ENCODE measurements around the gene MKLN1.
"Not testable (repeated sequence)": the region's sequence is repeated elsewhere in the genome, so short reads cannot be mapped to it uniquely, and the experiment has no call there.

The MKLN1 gene

DNA sequence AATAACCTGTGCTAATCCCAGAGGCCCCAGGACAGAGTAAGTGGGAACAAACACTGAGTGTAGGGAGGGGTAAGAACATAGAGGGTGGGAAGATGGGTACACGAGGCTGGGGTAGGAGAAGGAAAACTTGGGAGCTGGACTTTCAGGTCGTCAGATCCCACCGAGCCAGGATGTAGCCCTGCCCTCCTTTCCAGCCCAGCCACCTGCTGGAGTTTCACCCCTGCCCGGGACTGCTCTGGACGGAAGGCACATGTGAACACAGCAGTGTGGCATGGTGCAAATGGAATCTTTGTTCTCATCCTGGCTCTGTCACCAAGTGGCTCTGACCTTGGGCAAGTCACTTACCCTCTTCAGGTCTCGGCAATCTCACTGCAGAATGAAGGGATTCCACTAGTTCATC is 176.0 kb downstream of the MKLN1 start:
- no peak for DNase-seq

DNA sequence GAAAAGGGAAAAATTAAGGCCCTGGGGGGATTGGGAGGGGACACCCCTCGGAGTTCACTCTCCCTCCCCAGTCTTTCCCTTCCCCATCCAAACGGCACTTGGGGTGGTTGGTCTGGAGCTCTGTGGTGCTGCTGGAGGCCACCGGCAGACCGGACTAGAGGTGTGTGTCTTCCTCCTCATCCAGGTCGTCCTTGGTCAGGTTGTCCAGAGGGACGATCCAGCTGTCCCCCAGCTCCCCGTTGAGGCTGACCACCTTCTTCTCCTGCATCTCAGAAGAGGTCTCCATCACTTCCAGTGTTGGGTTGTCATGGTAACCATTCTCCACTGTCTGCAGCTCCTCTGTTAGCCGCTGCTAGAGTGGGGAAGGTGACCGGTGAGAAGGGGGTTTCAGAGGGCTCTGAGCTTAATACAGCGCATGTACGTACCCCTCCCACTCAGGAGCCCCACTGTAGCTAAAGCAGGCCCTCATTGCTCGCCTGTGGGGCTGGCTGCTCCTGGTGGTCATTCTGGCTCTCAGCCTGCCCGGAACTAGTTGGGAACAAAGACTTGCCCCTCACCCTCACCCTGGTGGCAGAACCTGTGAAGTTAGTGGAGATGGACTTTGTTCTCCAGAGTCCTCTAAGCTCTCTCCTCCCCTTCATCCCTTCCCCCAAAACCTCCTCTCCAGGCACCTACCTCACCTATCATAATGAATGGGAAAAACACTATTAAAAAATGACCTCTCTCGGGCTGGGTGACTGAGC is 176.7 kb downstream of the MKLN1 start:
- DNase-seq: no peak

DNA sequence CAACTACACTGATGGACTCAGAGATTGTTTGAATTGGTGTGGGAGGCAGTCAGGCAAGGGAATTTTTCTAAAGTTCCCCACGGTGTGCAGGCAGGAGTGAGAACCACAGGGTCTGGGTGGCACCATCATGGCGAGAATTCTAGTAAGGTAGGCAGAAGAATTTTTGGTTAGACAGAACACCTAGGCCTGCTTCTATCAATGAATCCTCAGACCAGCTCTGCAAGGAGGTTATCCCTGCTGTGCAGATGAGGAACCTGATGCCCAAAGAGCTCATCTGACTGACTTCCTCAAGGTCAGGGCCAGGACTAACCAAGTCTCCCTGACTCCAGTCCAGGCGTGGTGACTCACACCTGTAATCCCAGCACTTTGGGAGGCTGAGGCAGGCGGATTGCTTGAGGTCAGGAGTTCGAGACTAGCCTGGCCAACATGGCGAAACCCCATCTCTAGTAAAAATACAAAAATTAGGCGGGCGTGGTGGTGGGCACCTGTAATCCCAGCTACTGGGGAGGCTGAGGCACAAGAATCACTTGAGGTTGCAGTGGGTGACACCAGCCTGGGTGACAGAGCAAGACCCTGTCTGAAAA is 177.5 kb downstream of the MKLN1 start:
- DNase-seq: not testable (repeated sequence)

DNA sequence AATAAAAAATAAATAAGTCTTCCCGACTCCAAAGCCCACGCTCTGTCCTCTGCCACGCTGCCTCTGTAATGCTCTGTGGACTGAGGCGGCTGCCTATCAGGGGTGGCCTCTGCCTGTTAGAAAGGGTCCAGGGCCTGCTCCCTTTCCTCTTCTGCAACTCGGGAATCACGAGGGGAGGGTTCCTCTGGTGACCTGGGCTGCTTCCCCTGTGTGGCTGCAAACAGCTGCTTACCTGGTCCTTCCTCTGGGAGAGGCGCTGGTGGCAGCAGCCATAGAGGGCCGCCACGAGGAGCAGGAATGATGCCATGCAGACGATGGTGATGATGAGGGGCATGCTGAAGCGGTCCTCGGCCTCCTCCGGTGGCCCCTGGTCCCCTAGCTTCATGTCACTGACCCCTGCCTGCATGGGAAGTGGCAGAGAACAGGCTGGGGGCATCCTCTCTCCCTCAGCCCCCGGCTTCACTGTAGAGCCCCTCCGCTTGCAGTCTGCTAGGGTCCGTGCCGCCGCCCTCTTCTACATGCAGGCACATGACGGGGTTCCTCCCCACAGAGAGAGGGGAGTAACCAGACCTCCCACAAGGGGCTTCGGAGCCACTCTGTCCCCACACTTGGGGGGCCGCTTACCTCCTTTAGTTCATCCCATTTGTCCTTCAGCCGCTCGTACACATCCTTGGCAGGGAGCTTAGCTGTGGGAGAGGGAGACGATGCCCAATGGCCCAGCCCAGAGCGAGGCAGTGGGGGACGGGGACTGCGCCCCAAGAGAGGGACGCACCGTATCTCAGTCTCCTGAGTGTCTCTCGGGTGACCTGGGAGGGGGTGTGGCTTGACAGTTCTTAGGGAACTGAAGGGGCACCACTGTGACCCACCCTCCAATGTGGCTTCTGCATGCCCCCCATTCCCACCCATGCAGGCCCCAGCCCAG is 178.2 kb downstream of the MKLN1 start:
- DNase-seq: no peak

DNA sequence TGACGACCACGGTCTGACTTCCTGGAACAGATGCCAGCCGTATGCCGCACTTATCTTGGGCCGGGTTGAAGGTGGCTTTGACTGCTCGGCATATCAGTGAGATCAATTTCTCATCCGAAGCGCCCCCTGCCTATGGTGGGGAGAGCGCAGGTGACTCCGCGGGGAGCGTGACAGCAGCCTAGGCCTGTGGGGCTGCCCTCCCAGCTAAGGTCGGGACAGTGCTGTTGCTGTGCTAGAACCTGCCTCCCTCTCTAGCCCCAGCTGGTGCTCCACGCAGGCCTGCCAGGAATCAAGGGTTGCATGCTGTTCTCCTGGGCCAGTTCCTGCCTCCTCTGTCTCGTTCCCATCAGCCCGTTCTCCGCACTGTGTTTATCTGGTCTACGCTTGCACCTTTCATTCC is 178.9 kb downstream of the MKLN1 start:
- no peak for DNase-seq

DNA sequence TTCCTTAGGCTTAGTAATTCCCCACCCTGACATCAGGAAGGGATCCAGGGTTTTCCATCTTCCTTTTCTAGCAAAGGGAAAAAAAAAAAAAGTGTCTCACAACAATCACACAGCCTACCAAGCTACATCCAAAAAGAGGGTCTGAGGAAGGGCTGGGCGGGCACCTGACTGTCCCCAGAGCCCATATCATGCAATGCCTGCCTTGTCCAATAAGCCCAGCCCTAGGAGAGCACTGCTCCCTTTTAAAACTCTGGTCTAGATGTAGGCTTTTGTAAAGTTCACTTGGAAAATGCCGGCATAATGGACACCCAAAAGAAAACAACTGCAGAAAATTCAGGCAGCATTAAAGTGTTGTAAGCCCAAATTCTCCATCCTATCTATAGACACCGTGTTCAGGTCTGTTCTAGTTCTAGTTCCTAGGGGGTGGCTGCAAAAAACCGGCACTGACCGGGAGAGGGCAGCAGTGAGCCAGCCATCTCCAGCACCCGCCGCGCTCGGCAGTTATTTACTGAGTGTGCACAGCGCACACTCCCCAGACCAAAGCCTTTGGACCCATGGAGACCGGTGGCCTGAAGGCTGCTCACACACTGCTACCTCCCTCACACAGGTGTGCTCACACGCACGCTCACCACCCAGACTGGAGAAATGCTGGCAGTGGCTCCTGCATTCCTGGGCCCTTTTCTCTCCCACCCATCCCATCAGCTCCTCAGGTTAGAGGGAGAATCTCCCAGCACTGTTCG is 180.1 kb downstream of the MKLN1 start:
- DNase-seq: peak; percentile 61

DNA sequence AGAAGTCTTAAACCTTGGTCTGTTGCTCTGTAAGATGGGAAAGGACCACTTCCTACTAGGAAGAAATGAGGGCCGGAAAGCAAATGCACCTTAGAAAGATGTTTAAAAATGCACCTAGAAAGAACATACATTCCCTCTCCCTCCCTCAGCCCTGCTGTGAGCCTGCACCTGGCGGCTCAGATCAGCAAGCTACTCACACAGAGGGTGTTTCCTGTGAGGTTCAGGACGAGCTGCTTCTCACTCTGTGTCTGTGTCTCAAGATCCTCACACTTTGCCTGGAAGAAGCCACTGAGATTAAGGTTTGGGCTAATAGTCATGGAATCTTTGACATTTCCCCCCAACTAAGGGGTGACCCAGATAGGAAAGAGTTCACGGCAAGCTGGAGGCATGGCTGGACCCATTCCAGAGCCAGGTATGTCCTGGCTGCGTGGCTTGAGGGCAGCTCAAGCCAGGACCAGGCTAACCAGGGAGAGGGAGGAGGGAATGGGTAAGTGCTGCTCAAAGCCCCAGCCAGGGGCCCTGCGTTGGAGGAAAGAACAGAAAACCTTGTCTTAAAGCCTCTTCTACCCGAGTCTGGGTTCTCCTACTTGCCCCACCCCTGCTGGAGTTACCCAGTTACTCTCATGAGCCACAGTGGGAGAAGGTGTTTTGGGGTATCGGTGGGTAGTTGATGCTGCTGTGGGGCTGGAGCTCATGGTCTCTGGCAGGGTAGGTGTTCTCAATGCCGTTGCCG is 181.2 kb downstream of the MKLN1 start:
- no peak for DNase-seq

DNA sequence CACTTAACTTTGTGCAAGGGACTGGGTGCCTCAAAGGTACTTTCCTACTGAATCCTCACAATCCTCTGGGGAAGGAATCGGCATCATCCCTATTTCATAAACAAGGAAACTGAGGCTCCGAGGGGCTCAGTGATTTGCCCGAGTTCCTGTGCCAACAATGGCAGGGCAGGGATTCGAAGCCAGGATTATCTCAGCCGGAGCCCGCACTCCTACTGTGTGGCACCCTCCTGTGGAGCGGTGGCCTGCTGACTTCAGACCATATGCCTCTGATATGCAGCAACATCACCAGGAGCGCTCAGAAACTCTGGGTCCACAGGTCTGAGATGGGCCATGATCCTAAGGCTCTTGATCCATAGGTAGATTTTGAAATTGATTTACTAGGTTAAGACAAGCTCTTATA is 182.1 kb downstream of the MKLN1 start:
- DNase-seq: no peak

DNA sequence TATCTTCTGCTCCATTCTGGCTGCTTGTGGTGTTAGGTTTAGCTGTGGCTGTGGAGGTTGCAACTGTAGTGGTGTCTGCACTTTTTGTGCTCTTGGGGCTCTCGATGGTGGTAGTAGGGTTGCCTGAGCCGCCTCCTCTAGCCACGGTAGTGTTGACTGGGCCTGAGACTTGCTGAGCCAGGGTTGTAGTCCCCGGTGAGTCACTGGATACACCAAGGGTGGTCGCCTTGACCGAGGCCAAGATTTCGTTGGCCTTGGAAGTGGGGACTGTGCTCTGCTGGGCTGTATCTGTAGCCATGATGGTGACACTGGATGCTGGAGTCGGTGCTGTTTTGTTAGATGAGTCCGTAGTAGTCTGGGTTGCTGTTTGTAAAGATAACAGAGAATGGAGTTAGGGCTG is 183.4 kb downstream of the MKLN1 start:
- DNase-seq: no peak

DNA sequence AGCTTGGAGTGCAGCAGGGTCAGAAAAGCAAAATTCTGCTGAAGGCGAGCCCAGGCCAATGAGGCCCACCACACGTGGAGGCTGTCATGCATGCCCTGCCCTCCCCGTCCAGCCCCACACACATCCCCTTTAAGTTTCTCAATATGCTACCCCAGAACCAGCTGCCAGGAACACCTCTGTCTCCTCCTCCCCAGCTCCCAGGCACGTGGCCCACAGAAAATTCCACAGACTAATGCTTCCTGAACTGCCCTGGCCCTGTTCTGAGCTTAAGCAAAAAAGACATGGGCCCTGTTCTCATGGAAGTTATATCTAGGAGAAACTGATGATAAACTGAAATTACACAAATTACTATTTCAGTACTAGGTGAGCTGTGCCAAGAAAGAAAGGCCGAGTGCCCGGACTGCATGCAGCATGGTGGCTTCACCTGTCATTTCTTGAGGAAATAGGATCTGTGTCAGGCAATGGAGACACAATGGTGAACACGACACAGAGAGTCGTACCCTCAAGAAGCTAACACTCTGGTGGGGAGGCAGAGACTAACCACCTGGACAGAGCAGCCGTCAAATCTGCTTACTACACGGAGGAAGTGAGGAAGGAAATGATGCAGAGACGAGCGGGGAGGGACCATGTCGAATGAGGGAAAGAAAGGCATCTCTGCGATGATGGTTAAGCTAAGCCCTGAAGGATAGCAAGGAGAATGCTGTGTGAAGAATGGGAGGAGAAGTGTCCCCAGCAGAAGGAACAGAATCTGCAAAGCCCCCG is 184.3 kb downstream of the MKLN1 start:
- no peak for DNase-seq

DNA sequence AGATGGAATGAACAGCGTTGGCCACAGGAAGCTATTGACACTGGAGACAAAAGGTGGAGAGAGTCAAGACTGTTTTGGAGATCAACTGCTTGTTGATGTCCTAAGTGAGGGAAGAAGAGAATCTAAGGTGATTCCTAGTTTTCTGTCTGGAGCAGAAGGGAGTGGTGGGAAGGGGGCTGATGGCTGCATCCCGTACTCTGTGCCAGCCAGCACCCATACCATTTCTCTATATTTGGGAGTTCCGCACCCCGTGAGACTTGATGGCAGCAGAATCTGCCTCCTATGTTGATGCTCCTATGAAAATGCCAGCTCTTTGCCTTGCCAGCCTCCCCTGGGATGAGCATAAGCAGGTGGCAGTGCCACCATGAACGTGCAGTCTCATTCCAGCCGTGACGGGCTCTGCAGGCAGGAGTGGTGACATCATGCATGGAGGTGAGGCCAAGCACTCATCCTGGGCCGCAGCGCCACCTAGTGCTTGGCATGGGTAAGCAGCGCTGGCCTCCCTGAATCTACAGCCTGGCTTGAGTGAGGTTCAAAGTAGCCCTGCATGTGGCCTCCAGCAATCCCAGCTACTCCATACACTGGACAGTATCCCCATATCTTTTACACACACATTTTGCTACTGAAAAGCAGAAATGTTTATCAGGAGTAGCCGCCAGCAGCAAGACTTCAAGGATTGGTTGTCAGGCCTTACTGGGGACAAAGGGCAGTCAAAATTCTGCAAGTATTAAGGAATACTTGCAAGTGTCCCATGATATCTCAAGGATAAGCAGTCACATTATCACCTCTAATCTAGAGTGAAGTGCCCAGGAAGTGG is 185.8 kb downstream of the MKLN1 start:
- DNase-seq: peak; percentile 83

DNA sequence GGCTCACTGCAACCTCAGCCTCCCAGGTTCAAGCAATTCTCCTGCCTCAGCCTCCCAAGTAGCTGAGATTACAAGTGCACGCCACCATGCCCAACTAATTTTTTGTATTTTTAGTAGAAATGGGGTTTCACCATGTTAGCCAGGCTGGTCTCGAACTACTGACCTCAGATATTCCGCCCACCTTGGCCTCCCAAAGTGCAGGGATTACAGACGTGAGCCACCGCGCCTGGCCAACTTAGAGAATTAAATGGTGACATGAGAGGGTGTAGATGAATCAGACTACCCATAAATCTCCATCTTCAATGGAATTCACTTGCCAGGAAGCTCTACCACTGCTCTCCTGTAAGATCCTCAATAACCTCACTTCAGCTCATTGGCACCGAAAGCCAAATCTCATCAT is 187.8 kb downstream of the MKLN1 start:
- not testable (repeated sequence) for DNase-seq

DNA sequence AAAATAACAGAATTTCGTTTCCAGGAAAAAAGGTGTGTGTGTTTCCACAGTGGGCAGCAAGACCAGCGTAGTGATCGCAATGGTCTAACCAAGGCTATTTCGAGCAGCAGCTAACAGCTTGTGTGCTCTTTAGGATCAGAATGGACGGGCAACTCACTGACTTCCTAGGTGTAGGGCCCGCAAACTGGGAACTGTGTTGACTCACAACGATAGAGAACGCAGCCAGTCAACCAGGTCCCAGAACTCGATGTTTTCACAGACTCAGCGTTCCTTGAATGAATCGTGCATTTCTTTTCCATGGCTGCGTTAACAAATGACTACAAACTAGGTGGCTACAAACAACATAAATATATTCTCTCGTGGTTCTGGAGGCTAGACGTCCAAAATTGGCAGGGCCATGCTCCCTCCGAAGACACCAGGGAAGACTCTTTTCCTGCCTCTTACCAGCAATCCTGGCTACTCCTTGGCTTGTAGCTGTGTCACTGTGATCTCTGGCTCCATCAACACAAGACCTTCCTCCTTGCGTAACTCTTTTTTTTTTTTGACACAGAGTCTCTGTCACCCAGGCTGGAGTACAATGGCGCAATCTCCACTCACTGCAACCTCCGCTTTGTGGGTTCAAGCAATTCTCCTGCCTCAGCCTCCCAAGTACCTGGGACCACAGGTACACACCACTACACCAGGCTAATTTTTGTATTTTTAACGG is 189.7 kb downstream of the MKLN1 start:
- DNase-seq: no peak

DNA sequence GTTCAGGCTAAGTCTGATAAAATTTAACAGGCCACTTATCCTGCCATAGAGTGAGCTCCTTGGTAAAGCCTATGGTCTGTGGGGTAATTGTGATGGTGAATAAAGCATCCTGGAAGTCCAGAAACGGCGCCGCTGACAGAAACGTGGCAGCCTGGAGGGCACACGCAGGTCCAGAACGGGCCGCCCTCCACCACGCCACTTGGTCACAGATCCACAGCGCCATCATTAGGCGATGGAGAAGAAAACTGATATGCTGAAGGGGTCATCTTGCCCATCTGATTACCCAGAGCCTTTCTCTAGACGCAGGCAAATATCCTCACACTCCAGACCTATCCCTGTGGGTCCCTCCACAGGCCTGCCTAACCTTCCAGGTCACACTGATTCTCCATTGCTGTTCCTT is 190.9 kb downstream of the MKLN1 start:
- DNase-seq: no peak

DNA sequence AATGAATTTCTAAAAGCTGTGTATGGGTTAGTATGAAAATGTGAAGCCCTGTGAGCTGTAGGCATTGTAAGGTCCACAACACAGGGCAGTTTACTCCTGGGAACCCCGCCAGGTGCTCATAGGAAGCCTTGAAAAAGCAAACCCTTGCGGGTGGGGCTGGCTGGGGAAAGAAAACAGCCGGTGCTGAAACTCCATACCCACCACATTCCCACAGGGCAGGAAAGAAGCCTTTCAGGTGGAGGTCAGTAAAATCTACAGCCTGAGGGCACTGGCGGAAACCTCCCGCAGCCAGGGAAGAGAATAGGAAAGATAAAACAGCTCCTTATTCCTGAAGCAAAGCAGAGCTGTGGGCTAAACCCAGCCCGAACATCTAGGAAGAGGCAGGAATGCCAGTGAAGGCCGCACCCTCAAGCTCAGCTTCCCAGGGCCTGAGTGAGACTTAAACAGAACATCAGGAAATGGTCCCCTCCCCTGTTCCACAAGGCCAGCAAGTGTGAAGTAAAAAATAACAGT is 194.0 kb downstream of the MKLN1 start:
- peak; percentile 53 for DNase-seq

DNA sequence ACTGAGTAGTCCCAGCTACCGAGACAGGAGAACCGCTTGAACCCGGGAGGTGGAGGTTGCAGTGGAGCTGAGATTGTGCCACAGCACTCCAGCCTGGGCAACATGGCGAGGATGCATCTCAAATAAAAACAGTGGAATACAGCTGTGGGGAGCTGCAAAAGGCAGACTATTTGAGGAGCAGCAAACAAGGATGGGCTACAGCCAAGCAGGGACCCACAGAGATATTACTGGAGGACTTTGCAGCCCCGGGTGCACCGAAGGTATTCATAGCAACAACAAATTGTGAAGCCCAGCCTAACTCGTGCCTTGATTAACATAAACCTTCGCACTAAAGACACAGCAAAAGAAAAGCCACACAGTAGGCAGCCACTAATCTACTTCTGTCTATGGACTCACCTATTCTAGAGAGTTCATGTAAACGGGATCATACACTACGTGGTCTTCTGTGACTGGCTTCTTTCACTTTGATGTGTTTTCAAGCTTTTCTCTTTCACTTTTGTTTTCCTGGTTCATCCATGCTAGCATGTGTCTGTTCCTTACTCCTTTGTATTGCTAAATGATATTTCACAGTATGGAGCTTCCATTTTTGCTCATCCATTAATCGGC is 194.8 kb downstream of the MKLN1 start:
- no peak for DNase-seq

DNA sequence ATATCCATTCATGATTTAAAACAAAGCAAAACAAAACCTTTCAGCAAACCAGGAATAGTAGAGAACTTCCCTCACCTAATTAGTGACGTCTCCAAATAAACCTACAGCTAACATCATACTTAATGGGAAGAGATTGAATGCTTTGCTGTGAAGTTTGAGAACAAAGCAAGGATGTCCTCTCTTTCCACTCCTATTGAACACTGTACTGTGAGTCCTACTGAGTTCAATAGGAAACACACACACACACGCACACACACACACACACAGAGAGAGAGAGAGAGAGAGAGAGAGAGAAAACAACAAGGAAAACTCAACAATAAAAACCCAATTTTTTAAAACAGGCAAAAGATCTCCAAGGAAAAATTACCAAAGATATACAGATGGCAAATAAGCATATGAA is 196.4 kb downstream of the MKLN1 start:
- no peak for DNase-seq

DNA sequence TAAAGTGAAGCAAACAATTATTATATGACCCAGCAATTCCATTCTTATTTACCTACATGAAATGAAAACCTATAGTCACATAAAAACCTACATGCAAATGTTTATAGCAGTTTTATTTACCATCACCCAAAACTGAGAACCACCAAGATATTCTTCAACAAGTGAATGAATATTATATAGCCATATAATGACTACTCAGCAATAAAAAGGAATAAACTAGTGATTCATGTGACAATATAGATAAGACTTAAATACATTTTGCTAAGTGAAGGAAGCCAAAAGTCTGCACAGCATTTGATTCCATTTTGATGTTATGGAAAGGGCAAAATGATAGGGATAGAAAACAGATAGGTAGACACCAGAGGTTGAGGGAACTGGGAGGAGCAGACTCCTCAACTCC is 197.0 kb downstream of the MKLN1 start:
- no peak for DNase-seq

DNA sequence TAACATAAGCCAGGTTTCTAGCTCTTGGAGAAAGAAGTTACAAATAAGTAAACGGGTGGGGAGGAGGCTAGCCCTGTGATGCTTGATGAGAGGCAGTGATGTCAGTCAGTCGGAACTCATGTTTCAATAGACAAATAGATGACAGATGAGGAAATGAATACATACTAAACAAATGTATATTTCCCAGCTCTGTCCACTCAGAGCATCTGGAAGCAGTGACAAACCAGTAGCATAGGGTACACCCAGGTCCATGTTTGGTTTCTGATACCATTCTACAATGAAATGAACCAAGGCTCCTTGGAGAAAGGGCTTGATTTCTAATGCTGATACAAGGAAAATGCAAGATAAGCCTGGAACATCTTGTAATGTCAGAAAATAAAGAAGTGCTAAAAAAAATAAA is 198.1 kb downstream of the MKLN1 start:
- no peak for DNase-seq
